Transverse colon (tissue), 4 donors: ENCODE measurements around the gene PHOSPHO2. TPM values are rescaled to one million over a fixed set of nuclear protein-coding genes. Genes with fewer than 3 reads are reported as not detected.

Experiments
- DNase-seq: peaks from one replicate; pipeline ENCODE4 v3.0.0-alpha.2; 2019
- H3K27ac ChIP-seq, 4 donors: fragments of 200-600 bp; sonication (generic); 2 replicates each; pipeline ENCODE4 v1.5.1; 2016 to 2018; ENCODE audit warnings: inconsistent platforms in 4 of 4
- H3K27me3 ChIP-seq: fragments of 200-600 bp; sonication (generic); 2 replicates; pipeline ENCODE4 v1.5.1; 2017; ENCODE audit warnings: inconsistent platforms
- H3K36me3 ChIP-seq, 4 donors: fragments of 200-600 bp; sonication (generic); 2 replicates each; pipeline ENCODE4 v1.5.1; 2017 to 2019; ENCODE audit warnings: inconsistent platforms in 4 of 4
- H3K4me1 ChIP-seq, 4 donors: fragments of 200-600 bp; sonication (generic); 2 replicates each; pipeline ENCODE4 v1.5.1; 2017 to 2020; ENCODE audit warnings: inconsistent platforms in 4 of 4
- H3K4me3 ChIP-seq, 4 donors: fragments of 200-600 bp; sonication (generic); 1 replicate in 1 of 4; 2 replicates in 3 of 4; pipeline versions ENCODE4 v1.5.1 to v1.6.1; 2017 to 2019; ENCODE audit warnings: inconsistent platforms in 4 of 4
- H3K9me3 ChIP-seq, 2 donors: fragments of 200-600 bp; sonication (generic); 2 replicates each; pipeline ENCODE4 v1.5.1; 2017 to 2019; ENCODE audit warnings: inconsistent platforms in 2 of 2
- CTCF ChIP-seq, 5 experiments: fragments of 200-600 bp in 3 of 5; fragments of 450-650 bp in 2 of 5; sonication (generic) in 3 of 5; IDR thresholded peaks; 1 replicate in 2 of 5; 2 replicates in 3 of 5; pipeline ENCODE4 v1.5.1; 2016 to 2017; ENCODE audit warnings: antibody characterized with exemption in 5 of 5, inconsistent platforms in 3 of 5, mild to moderate bottlenecking in 2 of 5, moderate library complexity in 1 of 5
- EP300 ChIP-seq: sonication (generic); formaldehyde crosslinking; IDR thresholded peaks from one replicate; pipeline ENCODE4 v1.6.1; 2017; ENCODE audit warnings: antibody characterized with exemption, low read depth
- POLR2A ChIP-seq: fragments of 450-650 bp; IDR thresholded peaks from one replicate; pipeline ENCODE4 v1.6.1; 2016; ENCODE audit warnings: antibody characterized with exemption, mild to moderate bottlenecking, moderate library complexity
- POLR2AphosphoS5 ChIP-seq, 3 donors: sonication (generic); formaldehyde crosslinking; IDR thresholded peaks; one replicate each; pipeline ENCODE4 v1.6.1; 2016; ENCODE audit warnings: antibody characterized with exemption in 3 of 3
- WGBS, 2 donors: methylation state at CpG; one replicate each; pipeline ENCODE4 v1.1.5; 2018; ENCODE audit warnings: low coverage in 1 of 2; 5-methylcytosine and 5-hydroxymethylcytosine counted together
- in situ Hi-C, 4 donors: fragments of 200-750 bp; cut with MboI; loops; one replicate each; pipeline versions ENCODE4 v1.15.0 to v1.15.1; 2017; ENCODE audit warnings: low sequenced_read_pairs in 3 of 4, low pct_ligation_motif_present in 1 of 4, low pct_unique_long_range_greater_than_20kb in 1 of 4
- intact Hi-C: fragments of 100-400 bp; cut with DNase I; formaldehyde crosslinking; loops from one replicate; pipeline ENCODE4 v1.15.1; 2023; ENCODE audit warnings: low total_unique reads
- total RNA-seq, 4 donors: library from RNA; depleted of rRNA; stranded (reverse); fragments of >200 nt; gene quantifications; one replicate each; pipeline ENCODE4 v1.1.0, GENCODE V29; 2016

PHOSPHO2 gene
- total RNA-seq, 4 donors from 2014 or later = 2.6 to 16.5 (median 7.7) TPM

- 75 to 95% methylated on average over 5 of the region's 5 CpGs for WGBS, 2 donors
- no peaks in the 10 kb centered on the region for H3K36me3 ChIP-seq
- in situ Hi-C loops (no loop called here), intact Hi-C loops (no loop called here)
- H3K27me3 ChIP-seq = no peaks in the 10 kb centered on the region
- H3K27ac ChIP-seq = no peak overlapping the region
- no peaks in the 10 kb centered on the region for H3K9me3 ChIP-seq
- TF ChIP-seq POLR2A = no peak
- TF ChIP-seq EP300 = no peak
- TF ChIP-seq POLR2AphosphoS5 (IDR thresholded peaks at IDR 0.05) = no peak
- no peak for TF ChIP-seq CTCF (IDR thresholded peaks at IDR 0.05)
- DNase-seq = no peak
- H3K4me1 ChIP-seq = no peaks in the 10 kb centered on the region
- H3K4me3 ChIP-seq = no peak overlapping the region
Observed at GRCh38 chr2:169727065-169727464, 32.8 kb downstream of the PHOSPHO2 start.

- peaks cover 0 to 6% (median 3%) of the 10 kb centered on the region in 4 donors for H3K4me1 ChIP-seq
- TF ChIP-seq POLR2A (no peak), EP300 (no peak)
- 78 to 87% methylated on average over 1 of the region's 1 CpG for WGBS, 2 donors
- H3K36me3 ChIP-seq = no peaks in the 10 kb centered on the region
- no peaks in the 10 kb centered on the region for H3K27me3 ChIP-seq
- intact Hi-C loops = no loop called here
- H3K9me3 ChIP-seq = no peaks in the 10 kb centered on the region
- no peak for DNase-seq
- in situ Hi-C loops = no loop called here
- no peak overlapping the region for H3K27ac ChIP-seq
- no peak overlapping the region for H3K4me3 ChIP-seq
Observed at GRCh38 chr2:169729274-169729605, 35.0 kb downstream of the PHOSPHO2 start.

GRCh38 chr2:169732075-169732474 lies 37.8 kb downstream of the PHOSPHO2 start:
- WGBS, 2 donors = 68 to 85% methylated on average over 2 to 5 of the region's 5 CpGs
- Histone ChIP-seq H3K36me3 (no peaks in the 10 kb centered on the region), H3K27me3 (no peaks in the 10 kb centered on the region), H3K27ac (no peak overlapping the region), H3K4me3 (no peak overlapping the region), H3K4me1 (peaks cover 4 to 23% (median 7%) of the 10 kb centered on the region in 4 donors), H3K9me3 (no peaks in the 10 kb centered on the region)
- no peak for TF ChIP-seq POLR2AphosphoS5 (IDR thresholded peaks at IDR 0.05)
- no peak for TF ChIP-seq CTCF (IDR thresholded peaks at IDR 0.05)
- no peak for TF ChIP-seq EP300
- TF ChIP-seq POLR2A = no peak
- intact Hi-C loops (no loop called here), in situ Hi-C loops (no loop called here)
- no peak for DNase-seq

GRCh38 chr2:169732583-169733358 lies 38.5 kb downstream of the PHOSPHO2 start:
- intact Hi-C loops (no loop called here), in situ Hi-C loops (no loop called here)
- Histone ChIP-seq H3K36me3 (no peaks in the 10 kb centered on the region), H3K27ac (peak overlapping the region; percentile 55 to 80 (median 67)), H3K4me1 (peaks cover 4 to 23% (median 7%) of the 10 kb centered on the region in 4 donors), H3K9me3 (no peaks in the 10 kb centered on the region), H3K4me3 (peak overlapping the region; percentile 66 to 94 (median 70)), H3K27me3 (no peaks in the 10 kb centered on the region)
- DNase-seq = no peak
- TF ChIP-seq CTCF (IDR thresholded peaks at IDR 0.05) = no peak
- no peak for TF ChIP-seq POLR2A
- no peak for TF ChIP-seq EP300
- TF ChIP-seq POLR2AphosphoS5 (IDR thresholded peaks at IDR 0.05) = no peak
- WGBS, 2 donors = 49 to 85% methylated on average over 4 to 13 of the region's 13 CpGs
